GM18520 (cell line): ENCODE measurements around the gene ARL13B.
"Not testable (repeated sequence)": the region's sequence is repeated elsewhere in the genome, so short reads cannot be mapped to it uniquely, and the experiment has no call there.

ENCODE experiments used
- ATAC-seq: cut with Tn5 transposase; IDR thresholded peaks from one replicate; pipeline ENCODE4 v1.9.1; 2021; ENCODE audit not compliant: unreplicated experiment

ARL13B gene

DNA sequence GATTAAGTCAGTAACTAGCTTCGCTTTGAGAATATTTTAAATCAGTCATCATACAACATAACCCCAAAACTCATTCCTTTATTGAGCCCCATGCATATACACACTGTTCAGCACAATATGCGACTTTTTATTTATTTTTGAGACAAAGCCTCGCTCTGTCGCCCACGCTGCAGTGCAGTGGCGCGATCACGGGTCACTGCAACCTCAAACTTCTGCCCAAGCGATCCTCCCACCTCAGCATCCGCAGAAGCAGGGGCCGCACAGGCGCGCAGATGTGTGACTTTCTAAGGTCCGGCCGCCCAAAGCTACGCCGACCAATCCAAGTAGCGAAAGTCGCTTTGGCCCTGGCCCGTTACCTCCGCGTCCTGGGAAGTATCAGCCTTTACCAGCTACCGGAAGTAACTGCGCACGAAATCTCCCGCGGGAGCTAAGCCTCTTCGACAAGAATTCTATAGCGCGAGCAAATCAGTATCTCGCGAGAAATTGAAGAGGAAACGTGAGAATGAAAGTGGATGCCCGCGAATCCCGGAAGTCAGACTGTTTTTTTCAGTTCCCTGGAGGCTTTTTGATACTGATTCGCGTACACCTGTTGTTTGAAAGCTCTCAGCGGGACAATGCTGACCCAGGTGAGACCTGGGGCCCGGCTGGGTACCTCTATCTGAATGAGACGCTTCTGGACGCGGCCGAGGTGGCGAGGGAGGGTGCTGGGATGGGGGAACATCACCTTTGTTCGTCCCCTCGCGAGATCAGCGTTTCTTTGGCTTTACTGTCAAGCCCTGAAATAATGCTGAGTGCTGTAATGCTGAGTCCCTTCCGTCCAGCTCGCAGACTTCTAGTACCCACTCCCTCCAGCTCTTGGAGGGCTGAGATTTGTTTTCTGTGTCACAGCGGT lies 82.8 kb downstream of the ARL13B start, which contains the start of the genes DHFR2 and NSUN3:
DHFR2 (minus strand) TSS at position 404 of the 892 bp plus-strand sequence. CDS start 1,405 bp downstream, outside the sequence.
NSUN3 (plus strand) TSS at position 549 of the 892 bp plus-strand sequence; CDS start at position 615, 66 bp downstream.
- ATAC-seq: peak; percentile 95

DNA sequence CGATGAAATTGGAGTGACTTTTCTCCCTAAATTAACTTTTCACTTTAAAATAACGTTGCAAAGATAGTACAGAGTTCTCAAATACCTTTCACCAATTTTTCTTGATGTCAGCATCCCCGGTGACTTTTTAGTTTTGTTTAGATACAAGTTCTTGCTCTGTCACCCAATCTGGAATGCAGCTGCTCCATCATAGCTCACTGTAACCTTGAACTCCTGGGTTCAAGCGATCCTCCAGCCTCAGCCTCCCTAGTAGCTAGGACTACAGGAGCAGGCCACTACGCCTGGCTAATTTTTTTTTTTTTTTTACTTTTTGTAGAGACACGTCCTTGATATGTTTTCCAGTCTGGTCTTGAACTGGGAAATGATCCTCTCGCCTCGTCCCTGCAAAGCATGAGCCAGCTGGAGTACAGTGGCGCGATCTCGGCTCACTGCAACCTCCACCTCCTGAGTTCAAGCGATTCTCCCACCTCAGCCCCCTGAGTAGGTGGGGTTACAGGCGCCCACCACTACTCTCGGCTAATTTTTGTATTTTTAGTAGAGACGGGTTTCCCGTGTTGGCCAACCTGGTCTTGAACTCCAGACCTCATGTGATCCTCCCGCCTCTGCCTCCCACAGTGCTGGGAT lies 83.7 kb downstream of the ARL13B start:
- ATAC-seq: no peak

DNA sequence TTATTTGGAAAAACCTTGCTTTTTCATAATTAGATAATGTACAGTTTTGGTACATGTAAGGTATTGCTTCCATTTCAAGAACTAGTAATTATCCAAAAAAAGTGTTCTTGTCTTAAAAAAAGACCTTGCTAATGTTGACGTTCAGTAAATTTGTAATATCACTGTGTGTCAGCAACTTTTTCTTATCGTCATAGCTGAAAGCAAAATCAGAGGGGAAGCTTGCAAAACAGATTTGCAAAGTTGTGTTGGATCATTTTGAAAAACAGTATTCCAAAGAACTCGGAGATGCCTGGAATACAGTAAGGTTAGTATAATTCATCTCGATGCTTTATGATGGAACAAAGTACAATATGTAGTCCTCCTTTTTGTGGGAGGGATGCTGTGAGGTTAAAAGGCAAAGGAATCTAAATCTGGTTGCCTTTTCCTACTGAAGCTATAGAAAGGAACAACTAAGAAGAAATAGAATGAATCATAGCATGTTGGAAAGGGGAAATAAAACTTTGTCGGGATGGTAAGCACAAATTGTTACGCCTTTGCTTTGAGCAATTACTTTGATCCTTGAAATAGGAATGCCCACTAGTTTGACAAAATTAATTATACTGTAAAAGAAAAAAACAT lies 84.4 kb downstream of the ARL13B start:
- ATAC-seq: no peak

DNA sequence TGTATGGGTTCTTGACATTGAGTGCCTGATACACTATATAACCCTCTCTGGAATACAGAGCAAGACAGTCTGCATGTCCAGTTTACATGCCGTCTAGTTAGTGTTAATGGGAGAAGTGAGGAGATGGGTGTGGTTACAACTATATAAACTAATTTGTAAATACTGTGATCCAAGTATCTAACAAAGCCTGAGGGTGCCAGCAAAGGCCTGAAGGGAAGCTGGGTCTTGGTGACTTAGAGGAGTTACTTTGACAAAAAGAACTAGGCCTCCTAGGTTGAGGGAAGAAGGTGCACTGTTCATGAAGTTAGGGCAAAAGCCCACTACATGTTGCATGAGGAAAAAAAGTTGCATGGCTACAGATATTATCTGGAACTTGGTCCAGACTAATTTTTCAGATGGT lies 85.2 kb downstream of the ARL13B start:
- no peak for ATAC-seq

DNA sequence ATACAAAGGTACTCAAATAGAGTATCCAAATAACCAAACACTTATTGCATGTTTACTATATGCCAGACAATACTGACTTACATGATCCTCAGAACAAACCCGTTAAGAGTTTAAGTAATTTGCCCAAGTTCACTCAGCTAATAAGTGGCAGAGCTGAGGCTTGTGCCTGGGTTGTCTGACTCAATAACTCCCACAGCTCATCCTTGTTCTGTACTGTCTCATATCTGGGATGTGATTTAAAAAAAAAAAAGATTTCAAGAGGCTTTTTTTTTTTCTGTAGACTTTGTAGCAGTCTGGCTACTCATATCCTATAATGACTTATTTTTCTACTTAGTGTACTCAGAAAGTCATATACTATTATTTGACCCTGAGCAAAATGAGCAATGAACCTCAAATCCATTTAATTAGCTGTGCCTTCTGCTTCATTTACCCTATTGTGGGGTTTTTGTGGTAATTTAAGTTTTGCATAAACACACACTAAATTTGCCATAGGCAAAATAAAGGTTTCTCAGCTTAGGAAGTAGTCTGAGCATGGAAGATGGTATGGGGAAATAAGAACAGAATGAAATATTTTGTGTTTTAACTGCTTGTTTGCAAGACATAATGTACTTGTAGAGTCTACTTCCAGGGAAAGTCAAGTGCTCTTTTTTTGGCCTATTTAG lies 86.0 kb downstream of the ARL13B start:
- no peak for ATAC-seq

DNA sequence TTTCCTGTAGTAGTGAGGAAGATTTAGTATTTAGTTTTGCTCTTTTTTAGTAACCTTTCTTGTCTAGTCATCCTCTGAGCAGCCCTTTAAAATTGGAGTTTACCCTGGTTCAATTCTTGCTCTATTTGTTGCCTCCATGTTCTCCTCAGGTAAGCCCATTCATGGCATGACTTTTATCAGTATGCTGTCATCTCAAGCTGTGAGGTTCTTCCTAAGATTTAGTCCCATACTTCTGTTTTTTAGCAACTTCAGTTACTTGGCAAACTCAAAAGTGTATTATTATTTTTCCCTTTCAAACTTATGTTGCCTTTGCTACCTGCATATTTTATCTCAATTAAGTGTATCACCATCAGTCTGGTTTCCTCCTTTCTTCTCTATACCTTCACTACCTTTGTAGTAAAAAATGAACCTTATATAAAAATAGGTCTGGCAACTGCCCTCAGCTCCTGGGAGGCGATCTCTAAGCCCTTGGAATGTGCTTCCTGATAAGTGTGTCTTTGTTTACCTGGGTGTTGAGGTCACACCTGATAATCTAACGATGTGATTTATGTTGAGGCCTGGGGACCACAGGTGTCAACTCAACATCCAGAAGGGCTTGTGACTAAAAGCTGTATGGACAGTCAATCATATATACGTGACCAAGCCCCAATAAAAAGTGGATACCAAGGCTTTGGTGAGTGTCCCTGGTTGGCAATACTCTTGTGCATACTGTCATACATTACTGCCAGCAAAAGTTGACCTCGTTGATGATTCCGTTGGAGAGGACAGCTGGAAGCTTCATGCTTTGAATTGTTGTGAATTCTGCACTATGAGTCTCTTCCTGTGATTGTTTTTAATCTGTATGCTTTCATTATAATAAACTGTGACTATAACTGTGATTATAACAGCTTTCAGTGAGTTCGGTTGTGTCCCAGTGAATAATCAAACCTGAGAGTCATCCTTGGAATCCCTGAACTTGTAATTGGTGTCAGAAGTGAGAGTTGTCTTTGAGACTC lies 86.8 kb downstream of the ARL13B start:
- ATAC-seq: no peak

DNA sequence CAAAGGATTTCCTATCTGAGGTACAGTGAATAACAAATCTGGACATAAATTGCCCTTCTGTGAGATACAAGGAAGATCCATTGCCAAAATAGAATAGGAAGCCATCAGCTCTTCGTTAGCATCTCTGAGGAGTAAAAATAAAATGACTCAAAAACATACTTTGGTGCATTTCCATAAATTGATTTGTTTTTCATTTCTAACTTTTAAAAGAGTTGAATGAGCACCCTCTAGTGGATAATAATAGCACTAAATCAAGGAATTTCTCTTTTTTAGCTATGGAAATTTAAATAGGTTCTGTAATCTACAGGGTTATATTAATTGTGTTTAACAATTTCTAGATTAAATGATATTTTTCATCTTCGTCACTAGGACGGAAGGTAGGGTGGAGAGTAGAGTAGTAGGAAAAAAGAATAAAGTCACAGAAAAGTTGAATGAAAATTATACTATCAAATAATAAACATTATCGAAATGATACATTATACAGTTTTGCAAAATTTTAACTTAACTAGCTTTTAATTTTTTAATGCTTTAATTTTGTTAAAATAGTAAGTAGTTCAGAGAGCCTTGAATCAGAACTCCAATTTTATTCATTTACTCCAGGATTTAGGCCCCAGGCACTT lies 89.3 kb downstream of the ARL13B start:
- ATAC-seq: no peak

DNA sequence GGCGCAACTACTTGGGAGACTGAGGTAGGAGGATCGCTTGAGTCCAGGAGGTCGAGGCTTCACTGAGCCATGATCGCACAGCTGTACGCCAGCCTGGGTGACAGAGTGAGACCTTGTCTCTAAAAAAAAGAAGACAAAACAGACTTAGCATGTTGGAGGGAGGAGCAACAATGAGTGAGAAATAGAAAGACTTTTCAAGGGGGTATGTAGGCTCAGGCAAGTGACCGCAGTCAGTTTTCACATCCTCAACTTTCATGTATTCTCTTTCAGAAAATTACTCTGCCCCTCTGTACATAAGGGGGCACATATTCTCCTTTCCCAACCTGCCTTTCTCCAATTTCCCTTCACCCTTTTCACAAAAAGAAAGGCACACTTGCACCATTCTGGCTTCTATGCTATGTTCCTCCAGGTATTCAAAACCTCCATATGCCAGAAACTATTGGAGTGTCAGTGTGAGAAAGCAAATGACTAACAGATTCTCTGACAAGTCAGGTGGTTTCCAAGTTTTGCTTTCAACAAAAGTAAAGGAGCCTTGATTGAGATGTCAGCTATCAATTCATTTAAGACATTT lies 90.5 kb downstream of the ARL13B start:
- peak; percentile 54 for ATAC-seq

DNA sequence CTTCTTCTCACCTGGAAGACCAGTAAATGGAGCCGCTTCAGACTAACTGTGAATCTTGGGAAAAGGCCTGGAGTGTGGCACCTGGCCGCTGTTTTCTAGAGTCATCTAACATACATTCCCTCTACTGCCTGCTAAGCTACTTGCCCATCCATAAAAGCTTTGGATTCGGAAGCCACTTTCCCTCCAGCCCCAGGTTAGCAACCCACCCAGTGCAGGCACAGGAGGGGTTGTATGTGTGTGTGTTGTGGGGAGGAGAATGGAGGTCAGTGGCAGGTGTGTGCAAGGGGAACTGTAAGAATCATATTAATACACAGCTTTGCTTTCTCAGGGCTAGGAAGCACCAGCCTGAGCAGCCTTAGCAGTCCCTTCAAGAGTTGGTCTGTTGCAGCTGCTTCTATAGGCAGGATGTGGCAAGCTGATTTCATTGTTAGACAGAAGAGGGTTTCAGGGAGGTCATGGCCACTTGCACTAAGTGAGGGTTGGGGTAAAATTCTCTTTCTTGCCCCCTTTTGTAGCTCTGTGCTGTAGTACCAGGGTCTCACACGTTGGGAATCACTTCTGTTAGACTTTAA lies 91.8 kb downstream of the ARL13B start:
- peak; percentile 67 for ATAC-seq

DNA sequence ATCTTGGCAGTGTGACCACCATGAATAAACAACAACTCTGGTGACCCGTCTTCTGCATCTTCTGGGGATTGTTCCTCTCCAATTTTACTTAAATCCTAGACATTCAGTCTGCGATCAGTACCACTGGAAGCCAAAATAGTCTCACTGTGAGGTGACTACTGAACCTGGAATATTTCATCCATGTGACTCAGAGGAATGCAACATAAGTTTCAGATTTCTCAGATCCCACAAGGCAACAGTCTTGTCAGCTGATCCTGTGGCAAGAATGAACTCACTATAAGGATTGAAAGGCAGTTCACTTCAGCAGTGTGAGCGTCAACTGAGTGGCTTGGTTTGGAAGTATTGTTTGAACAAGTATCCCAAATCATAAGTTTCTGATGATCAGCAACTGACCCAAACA lies 96.1 kb downstream of the ARL13B start:
- ATAC-seq: no peak

DNA sequence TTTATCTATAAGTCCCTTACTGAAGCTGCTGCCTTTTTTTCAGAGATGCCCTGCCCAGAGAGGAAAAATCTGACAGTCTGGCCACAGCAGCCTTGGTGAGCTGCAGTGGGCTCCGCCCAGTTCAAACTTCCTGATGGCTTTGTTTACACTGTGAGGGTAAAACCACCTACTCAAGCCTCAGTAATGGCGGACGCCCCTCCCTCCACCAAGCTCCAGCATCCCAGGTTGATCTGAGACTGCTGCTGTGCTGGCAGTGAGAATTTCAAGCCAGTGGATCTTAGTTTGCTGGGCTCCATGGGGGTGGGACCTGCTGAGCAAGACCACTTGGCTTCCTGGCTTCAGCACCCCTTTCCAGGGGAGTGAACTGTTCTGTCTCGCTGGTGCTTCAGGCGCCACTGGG lies 100.6 kb downstream of the ARL13B start:
- not testable (repeated sequence) for ATAC-seq

DNA sequence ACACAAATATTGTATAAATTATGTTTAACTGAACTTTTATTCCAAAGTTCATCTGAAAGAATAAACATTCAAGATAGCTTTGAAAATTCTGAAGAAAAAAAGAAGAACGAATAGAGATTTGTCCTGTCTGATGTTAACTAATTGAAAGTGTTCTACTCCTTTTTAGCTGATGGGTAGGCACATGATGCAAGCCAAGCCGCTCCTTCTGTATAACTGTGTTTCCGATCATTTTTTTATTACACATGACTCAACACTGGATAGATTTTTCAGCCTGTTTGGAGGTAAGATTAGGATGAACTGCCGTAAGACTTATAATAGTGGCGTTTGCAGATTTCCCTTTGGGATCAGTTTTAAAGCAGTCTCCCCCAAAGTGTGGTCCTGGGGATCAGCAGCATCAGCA lies 101.9 kb downstream of the ARL13B start:
- ATAC-seq: no peak

DNA sequence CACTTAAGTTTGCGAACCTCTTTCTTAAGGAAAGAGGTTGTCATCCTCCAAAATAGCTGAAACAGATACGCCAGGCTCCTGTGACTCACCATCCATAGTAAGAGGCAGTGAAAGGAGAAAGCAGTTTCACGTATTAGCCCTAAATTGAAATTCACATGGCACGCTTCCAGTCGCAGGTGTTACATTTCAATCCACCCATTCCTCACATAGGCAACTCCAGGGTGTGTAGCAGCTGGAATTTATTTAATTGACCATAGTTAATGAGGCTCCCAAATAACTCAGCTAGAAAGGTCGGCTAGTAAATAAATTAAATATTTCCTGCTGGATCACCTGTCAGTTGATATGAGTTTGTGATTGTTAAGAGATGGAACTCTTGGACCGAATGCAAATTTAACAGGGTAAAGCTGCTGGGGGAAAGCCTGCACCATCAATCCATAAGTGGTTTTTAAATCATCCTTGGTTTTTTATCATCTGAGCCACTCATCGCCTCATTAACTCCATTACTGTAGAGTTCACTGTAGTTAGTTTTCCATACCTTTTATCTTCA lies 102.5 kb downstream of the ARL13B start:
- no peak for ATAC-seq

DNA sequence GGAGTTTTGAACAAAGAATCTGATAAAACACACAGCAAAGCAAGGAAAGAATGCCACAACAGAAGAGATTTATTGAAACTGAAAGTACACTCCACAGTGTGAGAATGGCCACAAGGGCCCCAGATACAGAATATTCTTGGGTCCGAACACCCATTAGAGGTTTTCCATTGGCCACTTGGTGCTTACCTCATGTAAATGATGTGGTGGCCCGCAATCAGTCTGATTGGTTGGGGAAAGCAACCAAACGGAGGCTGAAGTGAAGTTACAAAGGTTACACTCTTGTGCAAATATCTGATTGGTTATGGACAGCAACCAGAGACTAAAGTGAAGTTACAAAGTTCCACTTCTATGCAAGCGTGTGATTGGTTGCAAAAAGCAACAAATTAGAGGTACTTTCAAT lies 103.3 kb downstream of the ARL13B start:
- ATAC-seq: peak; percentile 83

DNA sequence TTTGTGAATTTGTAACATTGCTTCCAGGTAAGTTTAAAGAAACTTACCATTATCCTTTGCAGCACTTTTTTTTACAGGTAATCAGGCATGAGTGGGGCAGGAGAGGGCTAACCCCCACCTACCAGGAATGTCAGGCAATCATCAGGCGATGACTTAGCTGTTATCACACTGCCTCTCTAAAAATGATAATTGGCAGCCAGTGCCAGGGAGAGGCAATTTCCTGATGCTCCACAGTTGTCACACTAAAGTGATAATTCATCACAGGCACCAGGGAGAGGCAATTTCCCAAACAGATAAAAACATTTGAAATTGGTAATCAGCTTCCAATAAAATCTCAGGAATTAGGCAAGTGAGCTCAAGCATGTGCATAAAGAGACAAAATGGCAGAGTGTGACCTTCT lies 109.2 kb downstream of the ARL13B start:
- ATAC-seq: no peak

DNA sequence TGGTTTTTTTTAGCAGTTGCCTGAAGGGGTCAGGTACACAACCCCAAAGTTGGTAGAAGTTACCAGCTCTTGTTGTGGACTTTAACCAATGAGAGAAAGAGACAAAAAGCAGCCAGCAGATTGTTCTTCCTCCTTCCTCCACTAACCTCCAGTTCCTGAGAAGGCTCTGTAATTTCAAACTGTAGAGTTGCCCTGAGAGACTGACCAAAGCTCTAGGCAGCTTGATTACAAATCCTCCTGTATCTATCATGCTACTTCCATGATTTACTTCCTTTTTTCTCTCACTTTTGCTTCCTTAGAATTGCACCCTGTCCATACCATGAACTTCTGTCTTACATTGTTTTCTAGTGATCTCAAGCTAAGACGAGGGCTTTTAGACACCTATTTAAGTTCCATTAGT lies 112.1 kb downstream of the ARL13B start:
- no peak for ATAC-seq

DNA sequence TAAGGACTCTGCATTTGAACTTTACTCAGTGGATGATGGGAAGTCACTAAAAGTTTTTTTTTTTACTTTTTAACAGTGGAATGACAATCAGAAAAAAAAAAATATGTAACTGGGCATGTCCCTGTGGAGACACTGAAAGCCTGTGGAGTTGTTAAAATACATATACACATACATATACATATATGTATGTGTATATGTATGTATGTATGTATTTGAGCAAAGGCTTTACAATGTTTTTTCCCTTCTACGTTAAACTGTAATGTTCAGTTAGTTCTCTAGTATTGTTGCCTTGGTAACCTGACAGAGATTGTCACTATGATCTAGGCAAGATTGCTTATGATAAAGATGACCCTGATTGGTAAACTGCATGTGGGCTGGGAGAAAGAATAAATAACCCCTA lies 113.2 kb downstream of the ARL13B start:
- no peak for ATAC-seq

DNA sequence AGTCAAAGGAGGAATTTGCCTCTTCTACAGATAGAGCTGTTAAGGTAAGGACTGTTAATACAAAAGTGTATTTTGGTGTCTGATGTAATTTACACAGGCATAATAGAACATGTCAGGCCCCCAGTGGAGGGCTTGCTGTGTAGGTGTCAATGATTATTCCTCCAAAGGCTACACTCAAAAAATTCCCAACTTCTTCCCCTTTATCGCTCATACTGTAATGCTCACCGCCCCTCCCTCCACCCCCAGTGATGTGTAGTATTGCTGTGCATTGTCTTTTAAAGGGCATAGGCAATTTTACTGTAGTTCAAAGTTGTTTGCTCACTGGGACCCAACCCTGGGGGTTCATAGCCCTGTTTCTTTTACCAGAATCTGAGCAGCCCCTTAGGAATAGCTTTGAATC lies 115.2 kb downstream of the ARL13B start:
- no peak for ATAC-seq

DNA sequence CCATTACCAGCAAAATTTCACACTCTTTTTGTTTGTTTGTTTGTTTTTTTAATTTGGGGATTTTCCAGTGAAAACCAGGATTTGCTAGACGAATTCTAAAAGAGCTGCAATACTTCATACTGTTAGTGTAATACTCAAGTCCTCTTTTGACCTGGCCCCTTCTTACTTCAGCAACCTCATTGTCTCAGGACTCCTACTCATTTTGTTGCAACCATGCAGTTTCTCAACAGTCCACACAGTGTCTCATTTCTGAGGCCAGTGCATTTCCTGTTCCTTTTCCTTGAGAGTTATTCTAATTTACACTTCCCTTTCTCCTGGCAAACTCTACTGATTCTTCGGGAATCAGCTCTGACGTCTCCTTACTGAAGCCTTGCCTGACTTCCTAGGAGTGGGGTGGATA lies 118.5 kb downstream of the ARL13B start:
- no peak for ATAC-seq
